A549 (cell line): ENCODE results near the gene PPP1R8. TPM values are rescaled to one million over a fixed set of nuclear protein-coding genes. Genes with fewer than 3 reads are reported as not detected.
A peak's percentile ranks its signal among the peaks of the same experiment; 100 is the strongest.

Source experiments
- ATAC-seq, 2 experiments: fragments of 200-7000 bp in 1 of 2; fragments of >200 bp in 1 of 2; cut with Nextera tagmentation in 1 of 2; cut with Tn5 transposase in 1 of 2; 3 replicates each; pipeline versions ENCODE4 v1.8.0 to v1.9.1; 2018 to 2020; ENCODE audit warnings: mild to moderate bottlenecking in 1 of 2, moderate library complexity in 1 of 2
- CTCF ChIA-PET: fragments of 300-600 bp; sonication (Branson Sonifier 250); formaldehyde crosslinking; extraction: SDS; loops from one replicate; lab custom pipeline; 2021; ENCODE audit warnings: antibody characterized with exemption, inconsistent platforms; lab: Yijun Ruan, JAX
- POLR2A ChIA-PET: fragments of 350-600 bp; formaldehyde crosslinking; extraction: SDS; loops from one replicate; lab custom pipeline; 2021; ENCODE audit warnings: antibody characterized with exemption, inconsistent platforms; lab: Yijun Ruan, JAX
- DNase-seq, 2 experiments: peaks; one replicate each; pipeline versions ENCODE4 v3.0.0 to v3.0.0-alpha.2; 2011 to 2016; ENCODE audit warnings: low read depth in 1 of 2, low spot score in 1 of 2
- FAIRE-seq: peaks from 2 replicates; lab custom pipeline; 2011; peaks lifted over from hg19 to GRCh38; lab: Jason Lieb, UNC
- H3K27ac ChIP-seq, 2 experiments: fragments of >200 bp; sonication (Bioruptor Twin); formaldehyde crosslinking; 3 replicates each; pipeline ENCODE4 v1.5.1; 2016 to 2017
- H3K4me1 ChIP-seq: fragments of >200 bp; sonication (Bioruptor Twin); formaldehyde crosslinking; 3 replicates; pipeline ENCODE4 v1.6.1; 2016
- H3K4me2 ChIP-seq: fragments of >200 bp; sonication (Bioruptor Twin); formaldehyde crosslinking; 3 replicates; pipeline ENCODE4 v1.6.1; 2016
- H3K4me3 ChIP-seq: fragments of >200 bp; sonication (Bioruptor Twin); formaldehyde crosslinking; 3 replicates; pipeline ENCODE4 v1.5.1; 2016
- H3K9me3 ChIP-seq: fragments of >200 bp; sonication (Bioruptor Twin); formaldehyde crosslinking; 3 replicates; pipeline ENCODE4 v1.6.1; 2016
- BHLHE40 ChIP-seq: IDR thresholded peaks from 2 replicates; pipeline ENCODE4 v1.6.1; 2012; ENCODE audit warnings: low read depth, low read length, inconsistent platforms
- CBX2 ChIP-seq: fragments of 200-600 bp; sonication (generic); IDR thresholded peaks from 2 replicates; pipeline ENCODE4 v1.6.1; 2016; ENCODE audit warnings: low read depth, mild to moderate bottlenecking, borderline replicate concordance
- CEBPB ChIP-seq, 2 experiments: fragments of >200 bp in 1 of 2; sonication (Bioruptor Twin) in 1 of 2; formaldehyde crosslinking in 1 of 2; IDR thresholded peaks; 2 replicates each; pipeline ENCODE4 v1.6.1; 2012 to 2016
- CHD2 ChIP-seq: fragments of 150-350 bp; IDR thresholded peaks from 2 replicates; pipeline ENCODE4 v1.6.1; 2014; ENCODE audit warnings: low read length; ENCODE audit not compliant: partially characterized antibody
- GATA3 ChIP-seq: IDR thresholded peaks from 2 replicates; pipeline ENCODE4 v1.6.1; 2012; ENCODE audit warnings: borderline replicate concordance
- HOXA7 ChIP-seq: fragments of 250-450 bp; sonication (Bioruptor Pico); IDR thresholded peaks from 2 replicates; pipeline ENCODE4 v1.5.0; 2020; ENCODE audit warnings: mild to moderate bottlenecking, moderate library complexity
- HOXB13 ChIP-seq: fragments of 250-450 bp; sonication (Bioruptor Pico); IDR thresholded peaks from 2 replicates; pipeline ENCODE4 v1.5.0; 2020; ENCODE audit warnings: low read depth, mild to moderate bottlenecking, moderate library complexity
- KDM1A ChIP-seq: fragments of 200-600 bp; sonication (generic); IDR thresholded peaks from 2 replicates; pipeline ENCODE4 v1.6.1; 2016; ENCODE audit warnings: low read depth, mild to moderate bottlenecking
- NFE2L2 ChIP-seq: fragments of 150-350 bp; conservative IDR thresholded peaks from 2 replicates; pipeline ENCODE4 v1.6.1; 2014; ENCODE audit warnings: low read length
- RAD21 ChIP-seq, 2 experiments: fragments of >200 bp in 1 of 2; sonication (Bioruptor Twin) in 1 of 2; formaldehyde crosslinking in 1 of 2; IDR thresholded peaks in 1 of 2; conservative IDR thresholded peaks in 1 of 2; 2 replicates in 1 of 2; 3 replicates in 1 of 2; pipeline ENCODE4 v1.6.1; 2012 to 2018; ENCODE audit warnings: inconsistent platforms in 1 of 2
- RCOR1 ChIP-seq: fragments of 150-350 bp; IDR thresholded peaks from 2 replicates; pipeline ENCODE4 v1.6.1; 2014; ENCODE audit warnings: antibody characterized with exemption, low read length, low read depth
- RNF2 ChIP-seq: fragments of 200-600 bp; sonication (generic); IDR thresholded peaks from 2 replicates; pipeline ENCODE4 v1.6.1; 2016; ENCODE audit warnings: low read depth, mild to moderate bottlenecking, antibody characterized with exemption, moderate library complexity, borderline replicate concordance
- SMC3 ChIP-seq: fragments of >200 bp; sonication (Bioruptor Twin); formaldehyde crosslinking; IDR thresholded peaks from 3 replicates; pipeline ENCODE4 v1.6.1; 2018; ENCODE audit warnings: inconsistent platforms
- ZNF302 ChIP-seq: fragments of 250-450 bp; sonication (Bioruptor Pico); IDR thresholded peaks from 2 replicates; pipeline ENCODE4 v1.9.0; 2021; ENCODE audit warnings: inconsistent platforms, mild to moderate bottlenecking, moderate library complexity
- WGBS: methylation state at CpG from one replicate; pipeline ENCODE4 v1.1.6; 2017; ENCODE audit errors: missing lambda C conversion rate; 5-methylcytosine and 5-hydroxymethylcytosine counted together
- polyA plus RNA-seq, 4 experiments: library from polyadenylated mRNA; depleted of rRNA in 3 of 4; stranded (reverse); fragments of >200 nt; fragmentation: RNase III in 1 of 4; extraction: RNeasy Plus Mini Kit Qiagen cat#74134 plus additional on column Dnase treatment in 1 of 4; gene quantifications; 2 replicates in 3 of 4; 3 replicates in 1 of 4; pipeline ENCODE4 v1.2.3, GENCODE V29; 2011 to 2017
- TF ChIP-seq, protein P1 (sequence below): IDR thresholded peaks from 2 replicates; pipeline ENCODE4 v1.6.1; 2012; ENCODE audit warnings: low read depth, borderline replicate concordance
- TF ChIP-seq, protein P2 (sequence below): fragments of >200 bp; sonication (Bioruptor Twin); formaldehyde crosslinking; IDR thresholded peaks from 3 replicates; pipeline ENCODE4 v1.5.1; 2016
- TF ChIP-seq, protein P3 (sequence below): IDR thresholded peaks from 2 replicates; pipeline ENCODE4 v1.6.1; 2012
- TF ChIP-seq, protein P4 (sequence below): fragments of 150-350 bp; IDR thresholded peaks from 2 replicates; pipeline ENCODE4 v1.6.1; 2014; ENCODE audit warnings: low read depth, mild to moderate bottlenecking, low read length

The PPP1R8 gene
- polyA plus RNA-seq, 2 of the 4 experiments (the other 2 are of a cell fraction): 34.0 to 42.0 TPM

DNA sequence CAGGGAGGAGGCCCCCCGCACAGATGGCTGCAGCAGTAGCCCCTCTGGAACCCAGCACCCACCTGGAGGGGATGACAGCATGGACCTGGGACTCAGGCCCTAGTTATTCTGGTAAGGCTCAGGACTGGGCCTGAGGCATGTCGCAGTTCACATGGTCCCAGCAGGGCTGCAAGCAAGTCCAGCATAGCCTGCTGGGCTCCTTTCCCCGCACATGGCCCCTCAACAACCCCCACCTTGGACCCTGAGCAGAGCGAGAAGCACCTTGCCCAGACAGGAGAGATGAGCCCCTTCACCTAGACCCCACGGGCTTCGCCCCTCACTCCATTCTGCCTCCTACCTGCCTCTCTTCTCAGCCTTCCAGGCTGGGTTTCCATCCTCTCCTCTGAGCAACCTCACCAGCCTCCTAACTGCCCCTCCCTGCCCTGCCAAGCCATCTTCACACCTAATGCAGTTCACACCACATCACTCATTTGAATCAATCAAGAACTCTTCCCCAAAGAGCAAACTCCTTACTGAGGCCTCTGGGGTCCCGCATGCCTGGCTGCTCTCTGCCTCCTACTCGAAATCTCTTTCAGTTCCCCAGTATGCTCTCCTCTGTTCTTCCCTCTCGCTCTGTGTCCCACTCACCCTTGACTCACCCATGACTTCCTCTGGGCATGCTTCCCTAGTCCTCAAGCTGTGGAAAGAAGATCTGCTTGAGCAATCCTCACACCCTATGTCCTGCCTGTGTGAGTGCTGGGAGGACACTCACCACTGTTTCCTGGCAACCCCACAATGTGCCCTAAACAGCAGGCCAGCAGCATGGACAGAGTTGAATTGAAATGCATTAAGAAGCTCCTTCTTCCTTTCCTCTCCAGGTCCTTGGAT lies 32.3 kb downstream of the PPP1R8 start:
- POLR2A ChIA-PET: no interaction called here
- H3K4me3 ChIP-seq: no peak overlapping the region
- TF ChIP-seq SMC3 (no peak), NFE2L2 (no peak), RAD21 (conservative IDR thresholded peaks at IDR 0.05 in 1 of 2, IDR thresholded peaks at IDR 0.05 in 1 of 2) (no peak), CHD2 (no peak), HOXB13 (no peak), KDM1A (no peak)
- TF ChIP-seq, protein P1, sequence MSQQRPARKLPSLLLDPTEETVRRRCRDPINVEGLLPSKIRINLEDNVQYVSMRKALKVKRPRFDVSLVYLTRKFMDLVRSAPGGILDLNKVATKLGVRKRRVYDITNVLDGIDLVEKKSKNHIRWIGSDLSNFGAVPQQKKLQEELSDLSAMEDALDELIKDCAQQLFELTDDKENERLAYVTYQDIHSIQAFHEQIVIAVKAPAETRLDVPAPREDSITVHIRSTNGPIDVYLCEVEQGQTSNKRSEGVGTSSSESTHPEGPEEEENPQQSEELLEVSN: no peak
- TF ChIP-seq, protein P2, sequence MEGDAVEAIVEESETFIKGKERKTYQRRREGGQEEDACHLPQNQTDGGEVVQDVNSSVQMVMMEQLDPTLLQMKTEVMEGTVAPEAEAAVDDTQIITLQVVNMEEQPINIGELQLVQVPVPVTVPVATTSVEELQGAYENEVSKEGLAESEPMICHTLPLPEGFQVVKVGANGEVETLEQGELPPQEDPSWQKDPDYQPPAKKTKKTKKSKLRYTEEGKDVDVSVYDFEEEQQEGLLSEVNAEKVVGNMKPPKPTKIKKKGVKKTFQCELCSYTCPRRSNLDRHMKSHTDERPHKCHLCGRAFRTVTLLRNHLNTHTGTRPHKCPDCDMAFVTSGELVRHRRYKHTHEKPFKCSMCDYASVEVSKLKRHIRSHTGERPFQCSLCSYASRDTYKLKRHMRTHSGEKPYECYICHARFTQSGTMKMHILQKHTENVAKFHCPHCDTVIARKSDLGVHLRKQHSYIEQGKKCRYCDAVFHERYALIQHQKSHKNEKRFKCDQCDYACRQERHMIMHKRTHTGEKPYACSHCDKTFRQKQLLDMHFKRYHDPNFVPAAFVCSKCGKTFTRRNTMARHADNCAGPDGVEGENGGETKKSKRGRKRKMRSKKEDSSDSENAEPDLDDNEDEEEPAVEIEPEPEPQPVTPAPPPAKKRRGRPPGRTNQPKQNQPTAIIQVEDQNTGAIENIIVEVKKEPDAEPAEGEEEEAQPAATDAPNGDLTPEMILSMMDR: no peak
- TF ChIP-seq, protein P3, sequence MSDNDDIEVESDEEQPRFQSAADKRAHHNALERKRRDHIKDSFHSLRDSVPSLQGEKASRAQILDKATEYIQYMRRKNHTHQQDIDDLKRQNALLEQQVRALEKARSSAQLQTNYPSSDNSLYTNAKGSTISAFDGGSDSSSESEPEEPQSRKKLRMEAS: no peak
- ATAC-seq: peak; percentile 72 to 81
- CTCF ChIA-PET: interaction anchor here (0.6 to 1.4 kb wide), 4 partner anchors 18 to 1360 kb away, joined by 3 to 4 read pairs (median 3); no protein-coding TSS in a partner anchor
- peak in 1 of 2 experiments; percentile 64 for DNase-seq
- H3K4me2 ChIP-seq: no peak overlapping the region
- H3K4me1 ChIP-seq: 0 out of 3 replicates have a peak, but pooled peaks cover 3% of the 10 kb centered on the region
- no peaks in the 10 kb centered on the region for H3K9me3 ChIP-seq
- WGBS: 82% methylated on average over 9 of the region's 9 CpGs
- H3K27ac ChIP-seq: no peak overlapping the region
- no peak for FAIRE-seq

DNA sequence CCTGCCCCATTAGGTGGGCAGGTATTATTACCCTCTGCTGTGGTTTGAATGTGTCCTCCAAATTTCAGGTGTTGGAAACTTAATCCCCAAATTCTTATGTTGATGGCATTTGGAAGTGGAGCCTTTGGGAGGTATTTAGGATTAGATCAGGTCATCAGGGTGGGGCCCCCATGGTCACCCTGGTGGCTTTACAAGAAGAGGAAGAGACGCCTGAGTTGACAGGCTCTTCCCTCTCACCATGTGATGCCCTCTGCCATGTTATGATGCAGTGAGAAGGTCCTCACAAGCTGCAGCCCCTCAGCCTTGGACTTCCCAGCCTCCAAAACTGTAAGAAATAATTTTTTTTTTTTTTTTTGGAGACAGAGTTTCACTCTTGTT lies 32.9 kb downstream of the PPP1R8 start:
- no peak for TF ChIP-seq SMC3
- TF ChIP-seq, protein P4, sequence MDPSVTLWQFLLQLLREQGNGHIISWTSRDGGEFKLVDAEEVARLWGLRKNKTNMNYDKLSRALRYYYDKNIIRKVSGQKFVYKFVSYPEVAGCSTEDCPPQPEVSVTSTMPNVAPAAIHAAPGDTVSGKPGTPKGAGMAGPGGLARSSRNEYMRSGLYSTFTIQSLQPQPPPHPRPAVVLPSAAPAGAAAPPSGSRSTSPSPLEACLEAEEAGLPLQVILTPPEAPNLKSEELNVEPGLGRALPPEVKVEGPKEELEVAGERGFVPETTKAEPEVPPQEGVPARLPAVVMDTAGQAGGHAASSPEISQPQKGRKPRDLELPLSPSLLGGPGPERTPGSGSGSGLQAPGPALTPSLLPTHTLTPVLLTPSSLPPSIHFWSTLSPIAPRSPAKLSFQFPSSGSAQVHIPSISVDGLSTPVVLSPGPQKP: no peak
- no peak for TF ChIP-seq CEBPB (IDR thresholded peaks at IDR 0.05)
- TF ChIP-seq CBX2: no peak
- POLR2A ChIA-PET: no interaction called here

DNA sequence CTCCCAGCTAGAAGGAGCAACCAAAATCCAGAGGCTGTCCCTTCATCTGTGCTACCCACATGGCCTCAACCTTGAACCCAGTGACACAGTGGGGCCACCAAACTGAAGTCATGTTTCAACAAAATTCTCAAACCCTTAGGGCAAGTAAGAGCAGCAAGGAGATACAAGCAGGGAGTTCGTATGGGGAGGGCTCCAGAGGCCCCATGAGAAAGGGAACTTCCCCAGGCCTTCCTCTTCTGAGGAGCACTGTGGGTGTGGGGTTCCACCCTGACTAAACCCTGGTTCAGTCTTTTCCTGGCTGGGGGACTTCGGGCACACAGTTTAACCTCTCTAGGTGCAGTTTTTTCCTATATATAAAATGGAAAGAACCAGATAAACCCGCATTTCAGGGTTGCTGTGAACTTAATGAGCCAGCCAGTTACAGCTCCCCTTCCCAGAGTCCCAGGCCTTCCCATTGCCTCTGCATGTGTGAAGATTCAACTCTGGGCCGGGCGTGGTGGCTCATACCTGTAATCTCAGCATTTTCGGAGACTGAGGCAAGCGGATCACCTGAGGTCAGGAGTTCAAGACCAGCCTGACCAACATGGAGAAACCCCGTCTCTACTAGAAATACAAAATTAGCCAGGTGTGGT lies 33.8 kb downstream of the PPP1R8 start:
- ChIA-PET POLR2A (no interaction called here), CTCF (interaction anchor here (1.0 to 1.4 kb wide), 2 partner anchors 16 to 76 kb away, joined by 3 read pairs; no protein-coding TSS in a partner anchor)
- DNase-seq (no peak), FAIRE-seq (no peak), ATAC-seq (no peak)
- TF ChIP-seq RNF2: no peak
- TF ChIP-seq RCOR1: no peak
- TF ChIP-seq, protein P4: no peak
- no peak for TF ChIP-seq BHLHE40
- no peak for TF ChIP-seq HOXA7 (CRISPR knock-in tag)
- no peak for TF ChIP-seq GATA3
- TF ChIP-seq CBX2: no peak
- TF ChIP-seq ZNF302 (CRISPR knock-in tag): no peak
- no peak for TF ChIP-seq CHD2
- no peaks in the 10 kb centered on the region for H3K9me3 ChIP-seq
- WGBS: 84% methylated on average over 8 of the region's 8 CpGs
- H3K27ac ChIP-seq: no peak overlapping the region
- 0 out of 3 replicates have a peak, but pooled peaks cover 3% of the 10 kb centered on the region for H3K4me1 ChIP-seq
- H3K4me3 ChIP-seq: no peak overlapping the region
- no peak overlapping the region for H3K4me2 ChIP-seq

More for the DNA sequence above, 32.9 kb downstream of the PPP1R8 start:
- 0 out of 3 replicates have a peak, but pooled peaks cover 3% of the 10 kb centered on the region for H3K4me1 ChIP-seq
- 93% methylated on average over 1 of the region's 1 CpG for WGBS
- ATAC-seq (no peak), FAIRE-seq (no peak), DNase-seq (no peak)
- no peak overlapping the region for H3K27ac ChIP-seq
- H3K9me3 ChIP-seq: no peaks in the 10 kb centered on the region
- CTCF ChIA-PET: interaction anchor here (0.6 to 1.4 kb wide), 4 partner anchors 17 to 1361 kb away, joined by 3 to 4 read pairs (median 3); no protein-coding TSS in a partner anchor
- no peak overlapping the region for H3K4me2 ChIP-seq
- no peak overlapping the region for H3K4me3 ChIP-seq
